Vagina (tissue), 2 donors: ENCODE measurements around the gene RAB41.
"Not testable (repeated sequence)": the region's sequence is repeated elsewhere in the genome, so short reads cannot be mapped to it uniquely, and the experiment has no call there.

Experiments
- CTCF ChIP-seq, 3 experiments: fragments of 450-650 bp in 2 of 3; fragments of 200-600 bp in 1 of 3; sonication (generic) in 1 of 3; IDR thresholded peaks; one replicate each; pipeline ENCODE4 v1.5.1; 2017 to 2019; ENCODE audit warnings: antibody characterized with exemption in 3 of 3, mild to moderate bottlenecking in 2 of 3, moderate library complexity in 2 of 3
- POLR2AphosphoS5 ChIP-seq, 2 donors: sonication (generic); formaldehyde crosslinking; IDR thresholded peaks; one replicate each; pipeline ENCODE4 v1.9.0; 2017; ENCODE audit warnings: antibody characterized with exemption in 2 of 2, mild to moderate bottlenecking in 2 of 2, low read depth in 1 of 2; ENCODE audit not compliant: insufficient read depth in 1 of 2

DNA sequence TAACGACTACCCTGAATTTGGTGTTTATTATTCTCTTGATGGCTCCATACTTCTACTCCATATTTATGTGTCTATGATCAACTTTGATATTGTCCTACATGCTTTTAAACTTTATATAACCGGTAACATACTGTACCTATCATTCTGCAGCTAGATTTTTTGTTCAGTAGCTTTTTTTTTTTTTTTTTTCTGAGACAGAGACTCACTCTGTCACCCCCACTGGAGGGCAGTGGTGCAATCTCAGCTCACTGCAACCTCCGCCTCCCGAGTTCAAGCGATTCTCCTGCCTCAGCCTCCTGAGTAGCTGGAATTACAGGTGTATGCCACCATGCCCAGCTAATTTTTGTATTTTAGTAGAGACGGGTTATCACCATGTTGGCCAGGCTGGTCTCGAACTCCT, 7.9 kb upstream of the RAB41 start:
- not testable (repeated sequence) for TF ChIP-seq POLR2AphosphoS5 (IDR thresholded peaks at IDR 0.05; ENCODE audit: insufficient read depth in 1 of 2, low read depth in 1 of 2); CTCF (IDR thresholded peaks at IDR 0.05)
